WTC11 (cell line): ENCODE data around the gene AZIN2. TPM values are rescaled to one million over a fixed set of nuclear protein-coding genes. Genes with fewer than 3 reads are reported as not detected.

Experiments used
- ATAC-seq: fragments of 200-7000 bp; cut with Tn5 transposase; 2 replicates; pipeline ENCODE4 v1.10.0; 2021; ENCODE audit warnings: mild to moderate bottlenecking, moderate library complexity
- CTCF ChIA-PET: fragments of 300-600 bp; sonication (Branson Sonifier 250); formaldehyde crosslinking; loops from one replicate; lab custom pipeline; 2021; ENCODE audit warnings: antibody characterized with exemption; lab: Charles Lee
- POLR2A ChIA-PET: fragments of 350-600 bp; sonication (Branson Sonifier 250); formaldehyde crosslinking; loops from one replicate; lab custom pipeline; 2021; ENCODE audit warnings: antibody characterized with exemption; lab: Charles Lee
- DNase-seq: peaks from one replicate; pipeline ENCODE4 v3.0.0; 2021; ENCODE audit warnings: low spot score
- H3K27ac Mint-ChIP-seq: 2 replicates; pipeline ENCODE4 v1.8.0; 2021; ENCODE audit warnings: mixed read lengths
- H3K27me3 Mint-ChIP-seq: 2 replicates; pipeline ENCODE4 v1.8.0; 2021; ENCODE audit warnings: low read depth, mild to moderate bottlenecking, moderate library complexity, mixed read lengths
- H3K36me3 Mint-ChIP-seq: 2 replicates; pipeline ENCODE4 v1.8.0; 2021; ENCODE audit warnings: mixed read lengths
- H3K4me1 Mint-ChIP-seq: 2 replicates; pipeline ENCODE4 v1.8.0; 2022; ENCODE audit warnings: mixed read lengths
- H3K4me3 Mint-ChIP-seq: 2 replicates; pipeline ENCODE4 v1.8.0; 2021; ENCODE audit warnings: mild to moderate bottlenecking, moderate library complexity, mixed read lengths
- H3K9me3 Mint-ChIP-seq: 2 replicates; pipeline ENCODE4 v1.8.0; 2021; ENCODE audit warnings: mixed read lengths
- CBFB ChIP-seq: sonication (generic); formaldehyde crosslinking; IDR thresholded peaks from 2 replicates; pipeline ENCODE4 v1.8.1; 2022; ENCODE audit warnings: mild to moderate bottlenecking, low read depth, missing genetic modification reagents
- ELF4 ChIP-seq: sonication (generic); formaldehyde crosslinking; IDR thresholded peaks from 2 replicates; pipeline ENCODE4 v1.8.1; 2022; ENCODE audit warnings: low read depth, mild to moderate bottlenecking, moderate library complexity, missing genetic modification reagents
- FOXP1 ChIP-seq: sonication (generic); formaldehyde crosslinking; IDR thresholded peaks from 2 replicates; pipeline ENCODE4 v1.8.0; 2022; ENCODE audit warnings: missing genetic modification reagents, mild to moderate bottlenecking, moderate library complexity, borderline replicate concordance
- GRHL2 ChIP-seq: fragments of 250-450 bp; sonication (Bioruptor Pico); IDR thresholded peaks from 2 replicates; pipeline ENCODE4 v1.8.0; 2022; ENCODE audit warnings: mild to moderate bottlenecking, moderate library complexity; ENCODE audit not compliant: insufficient replicate concordance, severe bottlenecking
- HMGXB4 ChIP-seq: sonication (generic); formaldehyde crosslinking; IDR thresholded peaks from 2 replicates; pipeline ENCODE4 v1.8.1; 2023; ENCODE audit warnings: mild to moderate bottlenecking, moderate library complexity, missing genetic modification reagents
- IRF1 ChIP-seq: sonication (generic); formaldehyde crosslinking; IDR thresholded peaks from 2 replicates; pipeline ENCODE4 v1.8.0; 2023; ENCODE audit warnings: missing genetic modification reagents
- JAZF1 ChIP-seq: fragments of 250-450 bp; sonication (Bioruptor Pico); IDR thresholded peaks from 2 replicates; pipeline ENCODE4 v1.9.0; 2021; ENCODE audit warnings: moderate library complexity, mild to moderate bottlenecking, inconsistent platforms
- MYBL2 ChIP-seq: sonication (generic); formaldehyde crosslinking; IDR thresholded peaks from 2 replicates; pipeline ENCODE4 v1.8.1; 2023; ENCODE audit warnings: mild to moderate bottlenecking, moderate library complexity, missing genetic modification reagents
- PREB ChIP-seq: sonication (generic); formaldehyde crosslinking; IDR thresholded peaks from 2 replicates; pipeline ENCODE4 v1.8.1; 2022; ENCODE audit warnings: mild to moderate bottlenecking, missing genetic modification reagents, moderate library complexity, borderline replicate concordance
- PRRX2 ChIP-seq: fragments of 250-450 bp; sonication (Bioruptor Pico); IDR thresholded peaks from 2 replicates; pipeline ENCODE4 v1.8.0; 2021; ENCODE audit warnings: mild to moderate bottlenecking
- TEAD4 ChIP-seq: sonication (generic); formaldehyde crosslinking; IDR thresholded peaks from 2 replicates; pipeline ENCODE4 v1.8.0; 2022; ENCODE audit warnings: mild to moderate bottlenecking, missing genetic modification reagents
- ZBTB43 ChIP-seq: sonication (generic); formaldehyde crosslinking; IDR thresholded peaks from 2 replicates; pipeline ENCODE4 v1.8.1; 2023; ENCODE audit warnings: mild to moderate bottlenecking, missing genetic modification reagents
- ZMAT4 ChIP-seq: fragments of 250-450 bp; sonication (Bioruptor Pico); IDR thresholded peaks from 2 replicates; pipeline ENCODE4 v1.9.0; 2021; ENCODE audit warnings: mild to moderate bottlenecking
- ZNF423 ChIP-seq: fragments of 250-450 bp; sonication (Bioruptor Pico); IDR thresholded peaks from 2 replicates; pipeline ENCODE4 v2.1.2; 2022; ENCODE audit warnings: mild to moderate bottlenecking, moderate library complexity
- ZNF425 ChIP-seq: fragments of 250-450 bp; sonication (Bioruptor Pico); conservative IDR thresholded peaks from 2 replicates; pipeline ENCODE4 v1.9.0; 2021; ENCODE audit warnings: mild to moderate bottlenecking
- ZNF512 ChIP-seq: sonication (generic); formaldehyde crosslinking; IDR thresholded peaks from 2 replicates; pipeline ENCODE4 v1.8.1; 2022; ENCODE audit warnings: missing genetic modification reagents, borderline replicate concordance
- ZNF532 ChIP-seq: fragments of 250-450 bp; sonication (Bioruptor Pico); IDR thresholded peaks from 2 replicates; pipeline ENCODE4 v1.9.0; 2021; ENCODE audit warnings: mild to moderate bottlenecking, borderline replicate concordance
- total RNA-seq: library from RNA; stranded (reverse); gene quantifications from 3 replicates; pipeline ENCODE4 v1.2.3, GENCODE V29; 2021

The AZIN2 gene
- total RNA-seq, 1 experiment from 2014 or later, result 1.7 TPM

- ChIA-PET CTCF (interaction anchor here (1.5 kb wide), 1 partner anchor 20 kb away, joined by 4 read pairs; no protein-coding TSS in a partner anchor), POLR2A (no interaction called here)
- Mint-ChIP-seq H3K27me3 (peaks cover 56% of the 10 kb centered on the region), H3K9me3 (no peaks in the 10 kb centered on the region), H3K36me3 (no peaks in the 10 kb centered on the region), H3K4me1 (no peaks in the 10 kb centered on the region), H3K27ac (no peak overlapping the region), H3K4me3 (no peak overlapping the region)
- no peak for ATAC-seq
- DNase-seq, result no peak
- TF ChIP-seq MYBL2 (CRISPR knock-in tag) (no peak), IRF1 (CRISPR knock-in tag) (no peak), ZNF425 (no peak), ZBTB43 (CRISPR knock-in tag) (no peak), FOXP1 (CRISPR knock-in tag) (no peak)
Observed at GRCh38 chr1:33117440-33118085, 36.6 kb downstream of the AZIN2 start.

- CTCF ChIA-PET, result interaction anchor here (1.5 to 3.1 kb wide), 3 partner anchors 20 to 32 kb away, joined by 4 to 12 read pairs (median 8); no protein-coding TSS in a partner anchor
- no peaks in the 10 kb centered on the region for H3K36me3 Mint-ChIP-seq
- no peaks in the 10 kb centered on the region for H3K9me3 Mint-ChIP-seq
- POLR2A ChIA-PET, result no interaction called here
- DNase-seq (no peak), ATAC-seq (no peak)
- no peak overlapping the region for H3K4me3 Mint-ChIP-seq
- TF ChIP-seq JAZF1 (CRISPR knock-in tag) (no peak), PRRX2 (no peak)
- H3K27me3 Mint-ChIP-seq, result peaks cover 62% of the 10 kb centered on the region
- no peaks in the 10 kb centered on the region for H3K4me1 Mint-ChIP-seq
- H3K27ac Mint-ChIP-seq, result peak overlapping the region; percentile 70; the same call in 1 of the 2 replicates
Observed at GRCh38 chr1:33118274-33118673, 37.3 kb downstream of the AZIN2 start.

- H3K4me1 Mint-ChIP-seq, result no peaks in the 10 kb centered on the region
- no peak overlapping the region for H3K4me3 Mint-ChIP-seq
- no peak for ATAC-seq
- POLR2A ChIA-PET, result no interaction called here
- CTCF ChIA-PET, result interaction anchor here (0.7 to 3.1 kb wide), 15 partner anchors 13 to 243 kb away, joined by 3 to 14 read pairs (median 4); no protein-coding TSS in a partner anchor
- H3K27me3 Mint-ChIP-seq, result peaks cover 65% of the 10 kb centered on the region
- no peak for DNase-seq
- H3K36me3 Mint-ChIP-seq, result no peaks in the 10 kb centered on the region
- H3K9me3 Mint-ChIP-seq, result no peaks in the 10 kb centered on the region
- H3K27ac Mint-ChIP-seq, result no peak overlapping the region
- TF ChIP-seq ZNF423 (CRISPR knock-in tag), result no peak
- no peak for TF ChIP-seq ZMAT4 (CRISPR knock-in tag)
- no peak for TF ChIP-seq HMGXB4 (CRISPR knock-in tag)
- no peak for TF ChIP-seq TEAD4
- TF ChIP-seq PREB, result no peak
- TF ChIP-seq ZNF532 (CRISPR knock-in tag), result no peak
- TF ChIP-seq ELF4 (CRISPR knock-in tag), result no peak
- no peak for TF ChIP-seq CBFB (CRISPR knock-in tag)
- no peak for TF ChIP-seq GRHL2
- TF ChIP-seq ZNF512 (CRISPR knock-in tag), result no peak
Observed at GRCh38 chr1:33119050-33119449, 38.1 kb downstream of the AZIN2 start.
